Peyer's patch (tissue), 4 donors: Measurements from ENCODE around the gene WDR26.

Experiments
- CTCF ChIP-seq, 6 experiments: fragments of 450-650 bp in 4 of 6; fragments of 200-600 bp in 2 of 6; sonication (generic) in 1 of 6; IDR thresholded peaks; one replicate each; pipeline ENCODE4 v1.5.1; 2017 to 2019; ENCODE audit warnings: antibody characterized with exemption in 6 of 6, mild to moderate bottlenecking in 3 of 6, moderate library complexity in 1 of 6
- POLR2A ChIP-seq, 2 donors: fragments of 450-650 bp; IDR thresholded peaks; one replicate each; pipeline ENCODE4 v1.5.1; 2017; ENCODE audit warnings: antibody characterized with exemption in 2 of 2, mild to moderate bottlenecking in 2 of 2, moderate library complexity in 2 of 2

GRCh38 chr1:224420106-224420505, 14.5 kb downstream of the WDR26 start:
- TF ChIP-seq POLR2A (IDR thresholded peaks at IDR 0.05) (no peak), CTCF (IDR thresholded peaks at IDR 0.05) (no peak)
